GM21526 (cell line): ENCODE results near the gene COL17A1.

Experiments
- ATAC-seq: cut with Tn5 transposase; IDR thresholded peaks from one replicate; pipeline ENCODE4 v1.9.1; 2021; ENCODE audit warnings: moderate library complexity; ENCODE audit not compliant: unreplicated experiment, low FRiP score

The COL17A1 gene

DNA sequence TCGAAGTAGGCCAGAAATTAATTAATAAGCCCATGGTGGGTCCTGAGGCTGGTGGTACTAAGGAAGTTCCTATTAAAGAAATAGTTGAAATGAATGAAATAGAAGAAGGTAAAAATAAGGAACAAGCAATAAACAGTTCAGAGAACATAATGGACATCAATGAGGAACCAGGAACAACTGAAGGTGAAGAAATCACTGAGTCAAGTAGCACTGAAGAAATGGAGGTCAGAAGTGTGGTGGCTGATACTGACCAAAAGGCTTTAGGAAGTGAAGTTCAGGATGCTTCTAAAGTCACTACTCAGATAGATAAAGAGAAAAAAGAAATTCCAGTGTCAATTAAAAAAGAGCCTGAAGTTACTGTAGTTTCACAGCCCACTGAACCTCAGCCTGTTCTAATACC is 82.8 kb downstream of the COL17A1 start:
- ATAC-seq = no peak

DNA sequence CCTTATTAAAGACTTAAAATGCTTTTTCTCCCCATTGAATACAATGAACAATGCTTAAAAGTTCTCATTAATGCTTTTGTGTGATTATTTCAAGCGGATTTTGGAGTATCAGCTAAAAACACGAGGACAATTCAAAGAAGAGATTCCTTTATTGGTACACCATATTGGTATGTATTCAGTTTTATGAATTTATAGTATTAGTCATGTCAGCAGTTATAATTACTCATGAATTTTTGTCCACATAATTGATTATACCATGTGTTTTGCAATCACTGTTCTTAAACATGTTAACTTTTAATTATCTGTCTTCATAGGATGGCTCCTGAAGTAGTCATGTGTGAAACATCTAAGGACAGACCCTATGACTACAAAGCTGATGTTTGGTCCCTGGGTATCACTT is 86.9 kb downstream of the COL17A1 start:
- no peak for ATAC-seq

- no peak for ATAC-seq
Observed at GRCh38 chr10:103995134-103995533, 90.5 kb downstream of the COL17A1 start.

GRCh38 chr10:103991393-103992128 is 94.1 kb downstream of the COL17A1 start:
- no peak for ATAC-seq

- no peak for ATAC-seq
Observed at GRCh38 chr10:103990531-103990930, 95.1 kb downstream of the COL17A1 start.

DNA sequence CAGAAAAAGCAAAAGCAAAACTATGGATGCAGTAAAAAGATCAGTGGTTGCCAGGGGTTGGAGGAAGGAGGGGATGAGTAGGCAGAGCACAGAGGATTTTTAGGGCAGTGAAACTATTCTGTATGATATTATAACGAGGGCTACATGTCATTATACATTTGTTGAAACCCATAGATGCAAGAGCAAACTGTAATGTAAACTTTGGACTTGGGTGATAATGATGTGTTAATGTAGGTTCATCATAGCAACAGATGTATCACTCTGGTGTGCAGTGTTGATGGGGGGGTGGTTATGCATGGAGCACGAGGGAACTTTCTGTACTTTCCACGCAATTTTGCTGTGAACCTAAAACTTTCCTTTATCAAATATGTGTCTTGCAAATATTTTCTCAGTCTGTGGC is 95.6 kb downstream of the COL17A1 start:
- ATAC-seq = no peak

DNA sequence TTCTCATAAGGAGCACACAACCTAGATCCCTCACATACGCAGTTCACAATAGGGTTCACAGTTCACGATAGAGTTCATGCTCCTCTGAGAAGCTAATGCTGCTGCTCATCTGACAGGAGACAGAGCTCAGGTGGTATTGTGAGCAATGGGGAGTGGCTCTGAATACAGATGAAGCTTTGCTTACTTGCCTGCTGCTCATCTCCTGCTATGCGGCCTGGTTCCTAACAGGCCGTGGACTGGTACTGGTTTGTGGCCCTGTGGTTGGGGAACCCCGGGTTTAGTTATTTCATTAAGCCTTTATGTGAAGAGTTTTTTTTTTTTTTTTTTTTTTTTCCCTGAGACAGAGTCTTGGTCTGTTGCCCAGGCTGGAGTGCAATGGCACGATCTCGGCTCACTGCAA is 99.3 kb downstream of the COL17A1 start:
- ATAC-seq = no peak

- ATAC-seq = no peak
Observed at GRCh38 chr10:103985726-103986125, 100.0 kb downstream of the COL17A1 start.

DNA sequence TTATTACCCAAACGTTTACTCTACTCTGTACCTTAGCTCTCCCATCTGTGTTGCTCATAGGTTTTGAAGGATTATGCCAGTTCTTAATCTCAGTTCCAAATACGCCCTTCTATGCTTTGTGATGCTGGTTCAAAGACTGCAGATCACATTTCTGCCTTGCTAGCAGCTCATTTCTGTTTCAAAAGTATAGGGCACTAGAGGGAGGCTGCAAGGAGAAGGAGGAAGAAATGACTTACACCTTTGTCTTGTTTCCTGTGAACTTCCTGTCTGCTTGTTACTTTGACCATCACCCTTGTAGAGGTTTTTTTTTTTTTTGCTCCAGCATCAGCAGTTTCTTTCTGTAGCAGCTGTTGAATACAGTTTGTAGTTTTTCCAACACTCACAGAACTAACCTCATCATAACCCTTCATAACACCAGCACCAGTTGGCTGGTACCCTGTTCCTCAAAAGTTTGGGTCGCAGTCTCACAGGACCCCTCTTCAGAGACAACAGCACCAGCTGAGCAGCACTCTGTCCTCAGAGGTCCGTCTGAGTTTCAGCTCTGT is 102.2 kb downstream of the COL17A1 start:
- peak; percentile 83 for ATAC-seq

DNA sequence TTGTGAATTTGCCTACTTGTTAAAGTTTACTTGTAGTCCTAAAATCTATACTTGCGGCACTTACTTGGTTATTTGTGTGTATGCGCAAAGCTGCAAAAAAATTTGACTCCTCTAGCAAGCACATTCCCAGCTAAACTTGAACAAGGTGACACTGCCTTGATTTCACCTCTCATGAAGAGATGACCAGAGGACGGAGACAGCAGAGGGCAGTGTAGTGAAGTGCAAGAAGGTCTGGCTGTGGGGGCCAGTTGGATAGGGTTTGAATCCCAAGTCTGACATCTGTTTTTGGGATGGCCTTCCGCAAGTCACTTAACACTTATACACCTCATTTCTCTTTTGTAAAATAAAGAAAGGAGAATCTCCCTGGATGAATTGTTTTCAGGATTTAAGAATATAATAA is 103.0 kb downstream of the COL17A1 start:
- no peak for ATAC-seq
